NT2/D1 (cell line): Measurements from ENCODE around the gene RHOU.

ENCODE experiments used
- YY1 ChIP-seq: IDR thresholded peaks from 2 replicates; pipeline ENCODE4 v1.6.1; 2011; ENCODE audit not compliant: insufficient read length, insufficient read depth
- ZNF274 ChIP-seq: IDR thresholded peaks from 2 replicates; pipeline ENCODE4 v1.6.1; 2011; ENCODE audit warnings: mild to moderate bottlenecking, low read depth, low read length

- TF ChIP-seq YY1 (no peak), ZNF274 (no peak)
Measured at GRCh38 chr1:228778466-228778865, 43.2 kb downstream of the RHOU start.
